Neural crest cell (in vitro differentiated cells): ENCODE data around the gene HAUS3. TPM values are rescaled to one million over a fixed set of nuclear protein-coding genes. Genes with fewer than 3 reads are reported as not detected.
"Not testable (repeated sequence)": the region's sequence is repeated elsewhere in the genome, so short reads cannot be mapped to it uniquely, and the experiment has no call there.

Experiments
- DNase-seq: peaks from one replicate; pipeline ENCODE4 v3.0.0; 2021; ENCODE audit warnings: low read depth, mixed read lengths, low spot score
- H3K27ac Mint-ChIP-seq: one replicate; pipeline ENCODE4 v1.8.0; 2021; ENCODE audit warnings: mild to moderate bottlenecking, mixed read lengths; ENCODE audit not compliant: unreplicated experiment
- H3K27me3 Mint-ChIP-seq: 2 replicates; pipeline ENCODE4 v1.8.0; 2021; ENCODE audit warnings: low read depth, mild to moderate bottlenecking, mixed read lengths
- H3K36me3 Mint-ChIP-seq: 2 replicates; pipeline ENCODE4 v1.8.0; 2021; ENCODE audit warnings: low read depth, mild to moderate bottlenecking, mixed read lengths
- H3K4me1 Mint-ChIP-seq: 2 replicates; pipeline ENCODE4 v1.8.0; 2021; ENCODE audit warnings: mixed read lengths
- H3K4me3 Mint-ChIP-seq: one replicate; pipeline ENCODE4 v1.8.0; 2021; ENCODE audit warnings: mild to moderate bottlenecking, mixed read lengths
- H3K9me3 Mint-ChIP-seq: 2 replicates; pipeline ENCODE4 v1.8.0; 2021; ENCODE audit warnings: mixed read lengths
- CTCF ChIP-seq: fragments of 200-600 bp; sonication (generic); conservative IDR thresholded peaks from 2 replicates; pipeline ENCODE4 v1.5.0; 2021; ENCODE audit warnings: antibody characterized with exemption, mild to moderate bottlenecking
- total RNA-seq: library from RNA; stranded (reverse); gene quantifications from 2 replicates; pipeline ENCODE4 v1.2.1, GENCODE V29; 2021

Gene HAUS3
- total RNA-seq, 1 donor from 2014 or later: 26.9 TPM

GRCh38 chr4:2222838-2223237 lies 19.1 kb downstream of the HAUS3 start:
- TF ChIP-seq CTCF: no peak
- no peaks in the 10 kb centered on the region for H3K36me3 Mint-ChIP-seq
- H3K27me3 Mint-ChIP-seq: no peaks in the 10 kb centered on the region
- no peak overlapping the region for H3K4me3 Mint-ChIP-seq
- H3K4me1 Mint-ChIP-seq: peaks cover 4% of the 10 kb centered on the region
- H3K27ac Mint-ChIP-seq: no peak overlapping the region
- no peak for DNase-seq
- no peaks in the 10 kb centered on the region for H3K9me3 Mint-ChIP-seq

- not testable (repeated sequence) for H3K27me3 Mint-ChIP-seq, H3K4me1 Mint-ChIP-seq, H3K36me3 Mint-ChIP-seq, H3K9me3 Mint-ChIP-seq, H3K27ac Mint-ChIP-seq, H3K4me3 Mint-ChIP-seq, DNase-seq
Measured at GRCh38 chr4:2221378-2221777, 20.5 kb downstream of the HAUS3 start.

DNA sequence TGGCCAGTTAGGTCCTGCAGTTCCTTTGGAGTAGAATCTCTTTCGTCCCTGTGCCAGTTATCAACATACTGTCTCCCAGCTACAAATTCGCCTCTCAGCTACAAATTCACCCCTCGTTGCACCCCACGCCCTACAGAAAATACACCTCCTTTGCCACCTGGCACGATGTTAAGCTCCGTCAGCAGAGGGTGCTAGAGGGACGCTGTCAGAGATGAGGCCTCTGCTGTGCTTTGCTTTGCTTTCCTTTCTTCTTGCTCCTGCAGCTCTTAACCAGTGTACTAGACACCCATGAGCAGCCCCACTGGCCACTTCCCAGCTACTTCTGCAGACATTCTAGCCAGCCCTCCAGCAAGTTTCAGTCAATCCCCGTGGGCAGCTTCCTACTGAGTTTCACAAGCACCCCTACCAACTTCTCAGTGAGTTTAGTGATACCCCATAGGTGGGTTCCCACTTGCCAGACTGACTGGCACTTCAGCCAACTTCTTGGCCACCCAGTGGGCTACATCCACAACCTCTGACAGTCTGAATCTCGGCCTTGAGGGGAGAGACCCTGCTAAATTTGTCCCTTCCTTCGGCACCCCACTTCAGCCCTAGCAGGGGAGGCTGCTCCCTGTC lies 21.8 kb downstream of the HAUS3 start:
- peak; percentile 76 for DNase-seq
- no peak overlapping the region for H3K27ac Mint-ChIP-seq
- H3K36me3 Mint-ChIP-seq: no peaks in the 10 kb centered on the region
- TF ChIP-seq CTCF: peak; percentile 91
- H3K27me3 Mint-ChIP-seq: no peaks in the 10 kb centered on the region
- peaks cover 4% of the 10 kb centered on the region for H3K4me1 Mint-ChIP-seq
- H3K4me3 Mint-ChIP-seq: no peak overlapping the region
- H3K9me3 Mint-ChIP-seq: no peaks in the 10 kb centered on the region

DNA sequence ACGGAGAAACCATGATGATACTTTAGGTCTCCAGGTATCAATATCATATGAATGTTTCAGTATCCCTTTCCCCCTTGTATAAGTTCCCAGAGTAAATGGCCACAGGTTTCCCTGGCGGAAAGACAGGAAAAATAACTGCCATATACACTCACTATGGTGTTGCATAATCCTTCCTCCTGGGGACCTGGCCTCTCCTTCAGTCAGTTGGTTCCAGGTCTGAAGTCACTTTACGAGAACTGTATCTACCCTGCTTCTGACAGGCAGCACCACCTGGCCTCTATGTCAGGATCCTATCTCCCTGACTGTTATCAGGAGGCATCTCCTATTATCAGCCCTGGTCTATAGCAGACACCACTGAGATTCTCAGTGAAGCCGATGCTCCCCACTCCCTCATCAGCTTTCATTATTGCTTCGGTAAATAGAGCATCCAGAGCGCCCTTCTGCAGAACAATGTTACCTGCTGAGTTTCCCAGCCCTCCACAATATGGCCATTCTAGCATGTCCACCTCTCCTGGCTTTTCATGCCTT lies 22.6 kb downstream of the HAUS3 start:
- no peak overlapping the region for H3K27ac Mint-ChIP-seq
- TF ChIP-seq CTCF: no peak
- H3K4me3 Mint-ChIP-seq: no peak overlapping the region
- H3K4me1 Mint-ChIP-seq: peaks cover 4% of the 10 kb centered on the region
- H3K36me3 Mint-ChIP-seq: no peaks in the 10 kb centered on the region
- no peaks in the 10 kb centered on the region for H3K9me3 Mint-ChIP-seq
- no peak for DNase-seq
- no peaks in the 10 kb centered on the region for H3K27me3 Mint-ChIP-seq

DNA sequence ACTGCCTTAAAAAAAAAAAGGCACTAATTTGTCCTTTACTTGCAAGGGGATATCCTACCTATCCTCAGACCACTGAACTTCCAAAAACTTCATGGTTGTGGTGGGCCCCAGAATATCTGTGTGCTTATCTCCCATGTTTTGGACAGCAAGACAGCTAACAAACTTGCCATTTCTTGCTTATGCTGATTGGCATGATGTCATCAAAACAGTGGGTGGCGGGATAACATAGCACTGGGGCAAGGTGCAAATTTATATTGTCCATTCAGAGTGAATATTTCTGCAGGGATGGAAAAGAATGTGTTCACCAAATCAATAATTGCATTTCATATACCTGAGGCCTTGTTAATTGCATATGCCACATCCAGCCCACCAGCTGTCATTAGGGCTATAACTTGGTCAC lies 23.5 kb downstream of the HAUS3 start:
- TF ChIP-seq CTCF: no peak
- Mint-ChIP-seq H3K4me1 (peaks cover 4% of the 10 kb centered on the region), H3K9me3 (no peaks in the 10 kb centered on the region), H3K27ac (no peak overlapping the region), H3K27me3 (no peaks in the 10 kb centered on the region), H3K36me3 (no peaks in the 10 kb centered on the region), H3K4me3 (no peak overlapping the region)
- no peak for DNase-seq

DNA sequence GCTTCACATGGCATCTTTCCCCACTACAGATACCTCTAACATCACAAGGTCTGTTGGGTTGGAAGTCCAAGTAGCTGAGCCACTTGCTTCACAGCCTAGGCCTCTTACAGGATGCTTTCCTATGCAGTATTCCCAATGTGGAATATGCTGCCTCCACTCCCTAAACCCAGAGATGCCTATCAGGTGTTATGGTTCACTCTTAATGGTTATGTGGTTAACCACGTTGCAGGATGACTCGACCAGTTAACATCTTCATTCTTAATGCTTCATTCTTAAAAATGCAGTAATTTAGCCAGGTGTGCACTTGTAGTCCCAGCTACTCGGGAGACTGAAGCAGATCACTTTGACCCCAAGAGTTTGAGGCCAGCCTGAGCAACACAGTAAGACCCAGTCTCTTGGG lies 24.2 kb downstream of the HAUS3 start:
- Mint-ChIP-seq H3K27ac (no peak overlapping the region), H3K4me3 (no peak overlapping the region)
- no peak for TF ChIP-seq CTCF

More for the DNA sequence above, 24.2 kb downstream of the HAUS3 start:
- DNase-seq: no peak
- no peaks in the 10 kb centered on the region for H3K27me3 Mint-ChIP-seq
- no peaks in the 10 kb centered on the region for H3K9me3 Mint-ChIP-seq
- H3K36me3 Mint-ChIP-seq: no peaks in the 10 kb centered on the region
- H3K4me1 Mint-ChIP-seq: peaks cover 4% of the 10 kb centered on the region
